SH-SY5Y (cell line): ENCODE measurements around the gene ZNRD2.

Experiments
- GATA2 ChIP-seq: IDR thresholded peaks from 2 replicates; pipeline ENCODE4 v1.6.1; 2011; ENCODE audit warnings: mild to moderate bottlenecking, low read depth, low read length
- GATA3 ChIP-seq: IDR thresholded peaks from 2 replicates; pipeline ENCODE4 v1.6.1; 2011; ENCODE audit warnings: low read depth, mild to moderate bottlenecking, low read length, moderate library complexity

ZNRD2 gene

GRCh38 chr11:65569973-65570918 lies at the start of gene ZNRD2:
ZNRD2 (plus strand) TSS chr11:65570477; CDS start chr11:65570492, 15 bp downstream.
- no peak for TF ChIP-seq GATA3
- TF ChIP-seq GATA2, result no peak

- TF ChIP-seq GATA2, result no peak
- no peak for TF ChIP-seq GATA3
Observed at GRCh38 chr11:65524014-65524740, 46.1 kb upstream of the ZNRD2 start.

- TF ChIP-seq GATA3 (no peak), GATA2 (no peak)
Observed at GRCh38 chr11:65524741-65525545, 45.3 kb upstream of the ZNRD2 start, which contains the start of gene SCYL1. SCYL1 (plus strand) TSS chr11:65525083; CDS start chr11:65525154, 71 bp downstream.

GRCh38 chr11:65525546-65526480 lies 44.5 kb upstream of the ZNRD2 start:
- TF ChIP-seq GATA2, result no peak

- TF ChIP-seq GATA2 (no peak), GATA3 (no peak)
Observed at GRCh38 chr11:65526744-65527143, 43.5 kb upstream of the ZNRD2 start.

- TF ChIP-seq GATA3, result no peak
- TF ChIP-seq GATA2, result no peak
Observed at GRCh38 chr11:65528819-65529350, 41.4 kb upstream of the ZNRD2 start.

- TF ChIP-seq GATA2 (no peak), GATA3 (no peak)
Observed at GRCh38 chr11:65529475-65530156, 40.7 kb upstream of the ZNRD2 start.

GRCh38 chr11:65530157-65530496 lies 40.1 kb upstream of the ZNRD2 start:
- TF ChIP-seq GATA3 (no peak), GATA2 (no peak)

GRCh38 chr11:65532388-65533064 lies 37.8 kb upstream of the ZNRD2 start:
- TF ChIP-seq GATA2 (no peak), GATA3 (no peak)

GRCh38 chr11:65535102-65535501 lies 35.2 kb upstream of the ZNRD2 start:
- TF ChIP-seq GATA3 (no peak), GATA2 (no peak)

- TF ChIP-seq GATA3 (no peak), GATA2 (no peak)
Observed at GRCh38 chr11:65536412-65537295, 33.6 kb upstream of the ZNRD2 start.
